ENCODE measurements around the gene IPO8.
"Not testable (repeated sequence)": the region's sequence is repeated elsewhere in the genome, so short reads cannot be mapped to it uniquely, and the experiment has no call there.

The IPO8 gene

DNA sequence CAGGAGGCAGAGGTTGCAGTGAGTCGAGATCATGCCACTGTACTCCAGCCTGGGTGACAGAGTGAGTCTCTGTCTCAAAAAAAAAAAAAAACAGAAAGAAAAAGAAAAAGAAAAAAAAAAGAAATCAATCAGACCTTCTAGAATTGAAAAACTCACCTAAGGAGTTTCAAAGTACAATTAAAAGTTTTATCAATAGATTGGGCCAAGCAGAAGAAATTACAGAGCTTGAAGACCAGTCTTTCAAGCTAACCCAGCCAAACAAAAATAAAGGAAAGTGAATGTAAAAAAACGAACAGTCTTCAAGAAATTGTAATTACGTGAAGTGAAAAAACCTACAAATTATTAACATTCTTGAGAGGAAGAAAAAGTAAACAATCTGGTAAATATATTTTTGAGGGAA is 93.0 kb downstream of the IPO8 start:
- DNase-seq = no peak

GRCh38 chr12:30599608-30600007 is 96.1 kb downstream of the IPO8 start:
- DNase-seq = no peak

DNA sequence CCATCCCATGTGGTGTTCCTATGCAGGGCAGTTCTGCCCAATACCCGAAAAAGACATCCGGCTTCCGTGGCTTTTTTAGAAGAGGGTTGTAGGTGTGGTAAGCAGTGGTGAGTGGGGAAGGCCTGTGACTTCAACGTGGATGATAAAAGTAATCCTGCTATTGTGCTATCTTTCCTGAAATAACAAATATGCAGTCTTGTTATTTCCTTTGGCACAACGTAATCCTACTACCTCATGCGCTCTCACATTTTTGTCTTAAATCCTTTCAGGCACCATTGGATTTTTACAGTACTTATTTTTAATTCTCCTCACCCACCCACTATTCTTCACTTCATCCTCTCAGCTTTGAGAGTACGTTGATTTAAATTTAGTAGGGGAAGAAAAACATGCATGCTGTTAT is 96.8 kb downstream of the IPO8 start:
- DNase-seq = no peak

DNA sequence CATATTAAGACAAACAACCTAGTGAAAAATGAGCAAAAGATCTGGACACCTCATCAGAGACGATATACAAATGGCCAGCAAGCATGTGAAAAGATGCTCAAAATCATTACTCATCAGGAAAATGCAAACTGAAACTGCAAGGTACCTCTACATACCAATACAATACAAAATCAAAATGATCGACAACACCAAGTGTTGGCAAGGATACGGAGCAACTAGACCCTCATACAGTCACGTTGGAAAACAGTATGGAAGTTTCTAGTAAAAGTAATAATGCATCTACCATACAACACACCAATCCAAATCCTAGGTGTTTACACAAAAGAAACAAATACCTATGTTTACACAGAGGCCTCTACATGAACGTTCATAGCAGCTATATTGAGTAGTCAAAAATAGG is 99.9 kb downstream of the IPO8 start:
- no peak for DNase-seq

DNA sequence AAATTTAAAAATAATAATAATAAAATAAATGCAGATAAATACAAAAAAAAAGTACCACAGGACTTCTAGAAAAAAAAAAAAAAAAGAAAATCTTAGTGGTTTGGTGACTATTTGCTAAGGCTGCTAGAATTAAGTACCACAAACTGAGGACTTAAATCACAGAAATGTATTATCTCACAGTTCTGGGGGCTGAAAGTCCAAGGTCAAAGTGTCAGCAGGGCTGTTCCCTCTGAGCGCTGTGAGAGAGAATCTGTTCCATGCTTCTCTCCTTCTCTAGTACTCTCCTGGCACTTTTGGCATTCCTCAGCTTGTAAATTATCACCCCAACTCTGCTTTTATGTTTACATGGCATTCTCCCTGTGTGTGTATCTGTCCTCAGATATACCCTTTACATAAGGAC is 101.2 kb downstream of the IPO8 start:
- DNase-seq = no peak

GRCh38 chr12:30588572-30588971 is 107.1 kb downstream of the IPO8 start:
- DNase-seq = not testable (repeated sequence)

DNA sequence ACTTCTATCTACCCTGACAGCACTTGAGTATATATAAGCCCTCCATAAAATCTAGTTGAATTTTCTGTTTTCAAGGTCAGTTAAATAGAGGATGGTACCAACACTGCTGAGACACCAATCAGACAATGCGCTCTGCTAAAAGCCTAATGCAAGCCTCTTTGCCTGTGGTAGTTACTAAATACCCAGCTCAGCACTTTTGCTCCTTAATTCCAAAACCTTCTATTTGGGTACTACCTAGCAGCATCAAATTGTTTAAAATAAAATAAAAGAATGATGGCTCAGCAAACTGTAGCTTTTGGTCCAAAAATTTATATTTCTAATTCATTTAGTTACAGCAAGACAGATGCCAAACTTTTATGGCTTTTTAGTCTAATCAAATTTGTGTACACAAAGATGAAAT is 107.9 kb downstream of the IPO8 start:
- DNase-seq = no peak

DNA sequence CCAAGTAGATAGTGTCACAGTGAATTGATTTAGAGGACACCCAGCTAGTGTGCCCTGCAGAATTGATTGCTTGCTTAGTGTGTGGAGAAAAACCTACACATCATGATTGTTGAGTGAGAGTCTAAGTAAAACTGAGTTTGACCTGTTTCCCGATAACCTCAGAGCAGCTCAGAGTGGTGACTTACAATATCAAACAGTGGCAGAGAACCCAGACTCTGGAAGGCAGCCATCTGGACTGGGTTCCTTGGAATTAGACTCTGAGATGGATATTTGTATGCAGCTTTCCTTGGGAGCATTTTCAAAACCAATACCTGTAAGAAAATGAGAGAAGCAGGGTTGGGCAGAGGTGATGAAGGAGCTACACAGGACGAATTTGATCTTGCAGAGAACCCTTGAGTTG is 109.8 kb downstream of the IPO8 start:
- DNase-seq = no peak

DNA sequence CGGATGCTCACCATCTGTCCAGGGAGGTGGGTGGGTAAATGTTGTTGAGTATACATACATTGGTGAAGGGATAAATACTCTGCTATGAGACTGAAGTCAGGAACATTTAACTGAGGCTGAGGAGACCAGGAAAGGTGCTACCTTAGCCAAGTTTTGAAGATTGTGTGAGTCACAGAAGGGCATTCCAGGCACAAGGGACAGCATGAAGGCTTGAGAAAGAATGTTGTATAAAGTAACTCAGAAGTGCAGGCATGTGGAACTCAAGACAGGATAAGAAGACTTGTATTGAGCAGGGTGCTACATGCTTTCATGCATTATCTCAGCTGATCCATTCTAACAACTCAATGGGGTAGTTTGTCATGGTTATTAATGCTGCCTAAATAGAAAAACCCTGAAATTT is 112.7 kb downstream of the IPO8 start:
- no peak for DNase-seq

GRCh38 chr12:30580344-30580743 is 115.3 kb downstream of the IPO8 start:
- no peak for DNase-seq

Data from CD4-positive, alpha-beta T cell treated with Interferon alpha-2 for 1 hour (primary cell).